DND-41 (cell line): Measurements from ENCODE around the gene STARD9.
A peak's percentile ranks its signal among the peaks of the same experiment; 100 is the strongest.

Experiments used
- ATAC-seq: fragments of 200-7000 bp; cut with Tn5 transposase; 3 replicates; pipeline ENCODE4 v1.9.1; 2021; ENCODE audit warnings: low read depth; ENCODE audit not compliant: insufficient read depth
- DNase-seq: peaks from one replicate; pipeline ENCODE4 v3.0.0-alpha.2; 2020
- H2AFZ ChIP-seq: 2 replicates; pipeline ENCODE4 v1.6.0; 2012; ENCODE audit warnings: low read depth, low read length
- H3K27ac ChIP-seq: 2 replicates; pipeline ENCODE4 v1.5.1; 2012; ENCODE audit warnings: low read length, inconsistent platforms
- H3K27me3 ChIP-seq: fragments of 200-600 bp; sonication (generic); 2 replicates; pipeline ENCODE4 v1.6.0; 2012; ENCODE audit warnings: low read length, mild to moderate bottlenecking, inconsistent platforms; ENCODE audit not compliant: insufficient read depth, poor library complexity
- H3K36me3 ChIP-seq: 2 replicates; pipeline ENCODE4 v1.5.1; 2012; ENCODE audit warnings: low read length, inconsistent platforms; ENCODE audit not compliant: insufficient read depth
- H3K4me1 ChIP-seq: 2 replicates; pipeline ENCODE4 v1.5.1; 2012; ENCODE audit warnings: mild to moderate bottlenecking, low read length; ENCODE audit not compliant: insufficient read depth
- H3K4me2 ChIP-seq: 2 replicates; pipeline ENCODE4 v1.6.0; 2012; ENCODE audit warnings: mild to moderate bottlenecking, moderate library complexity, low read length, inconsistent platforms; ENCODE audit not compliant: insufficient read depth
- H3K4me3 ChIP-seq, 2 experiments: fragments of 200-600 bp in 1 of 2; shearing (Covaris generic) in 1 of 2; 2 replicates each; pipeline ENCODE4 v1.5.1; 2012 to 2016; ENCODE audit warnings: inconsistent platforms in 2 of 2, low read length in 2 of 2, mild to moderate bottlenecking in 2 of 2, low read depth in 1 of 2, moderate library complexity in 1 of 2
- H3K79me2 ChIP-seq: 2 replicates; pipeline ENCODE4 v1.6.0; 2012; ENCODE audit warnings: low read length, inconsistent platforms; ENCODE audit not compliant: insufficient read depth
- H3K9ac ChIP-seq: 2 replicates; pipeline ENCODE4 v1.6.0; 2012; ENCODE audit warnings: low read depth, mild to moderate bottlenecking, inconsistent platforms, low read length, moderate library complexity
- H3K9me3 ChIP-seq: 2 replicates; pipeline ENCODE4 v1.5.1; 2012; ENCODE audit warnings: low read length, moderate library complexity, mild to moderate bottlenecking, inconsistent platforms; ENCODE audit not compliant: insufficient read depth, severe bottlenecking
- H4K20me1 ChIP-seq: 2 replicates; pipeline ENCODE4 v1.6.0; 2012; ENCODE audit warnings: low read length; ENCODE audit not compliant: insufficient read depth
- CTCF ChIP-seq: IDR thresholded peaks from 2 replicates; pipeline ENCODE4 v1.5.1; 2012; ENCODE audit warnings: borderline replicate concordance, low read length, moderate library complexity, mild to moderate bottlenecking; ENCODE audit not compliant: poor library complexity, severe bottlenecking; ENCODE audit errors: extremely low read depth
- EZH2 ChIP-seq: IDR thresholded peaks from 3 replicates; pipeline ENCODE4 v1.6.1; 2012; ENCODE audit warnings: borderline replicate concordance, low read depth, mild to moderate bottlenecking, moderate library complexity, low read length, inconsistent platforms; ENCODE audit not compliant: severe bottlenecking

The STARD9 gene

DNA sequence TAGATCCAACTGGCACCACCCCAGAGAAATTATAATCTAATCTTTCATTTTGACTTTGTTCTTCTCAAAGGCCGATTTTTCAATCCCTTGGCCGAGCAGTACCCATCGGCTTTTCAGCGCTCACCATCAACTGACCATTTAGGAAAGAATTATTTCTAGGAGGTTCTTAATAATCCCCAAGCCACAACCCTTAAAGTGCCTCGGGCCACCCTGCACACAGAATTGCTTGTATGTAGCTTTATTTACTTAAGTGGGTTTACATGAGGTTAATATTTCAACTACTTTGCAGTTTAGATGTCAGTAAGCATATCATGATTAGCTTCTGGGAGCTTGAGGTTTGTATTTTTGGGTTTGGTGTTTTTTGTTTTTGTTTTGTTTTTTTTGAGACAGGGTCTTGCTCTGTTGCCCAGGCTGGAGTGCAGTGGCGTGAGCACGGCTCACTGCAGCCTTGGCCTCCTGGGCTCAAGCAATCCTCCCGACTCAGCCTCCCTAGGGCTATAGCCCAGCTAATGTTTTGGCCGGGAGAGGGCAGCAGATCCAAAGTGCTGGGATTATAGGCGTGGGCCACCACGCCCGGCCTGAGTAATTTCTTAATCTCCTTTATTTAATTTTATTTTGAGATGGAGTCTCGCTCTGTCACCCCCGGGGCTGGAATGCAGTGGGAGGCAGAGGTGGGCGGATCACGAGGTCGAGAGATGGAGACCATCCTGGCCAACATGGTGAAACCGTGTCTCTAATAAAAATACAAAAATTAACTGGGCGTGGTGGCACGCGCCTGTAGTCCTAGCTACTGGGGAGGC is 162.3 kb downstream of the STARD9 start:
- peaks cover 9% of the 10 kb centered on the region for H4K20me1 ChIP-seq
- DNase-seq (no peak), ATAC-seq (no peak)
- TF ChIP-seq CTCF (no peak), EZH2 (no peak)
- peak overlapping the region; percentile 95 to 96 for H3K4me3 ChIP-seq
- H3K27ac ChIP-seq: peak overlapping the region; percentile 98
- H3K27me3 ChIP-seq: no peaks in the 10 kb centered on the region
- peaks cover 29% of the 10 kb centered on the region for H3K36me3 ChIP-seq
- H3K9ac ChIP-seq: peak overlapping the region; percentile 91
- peaks cover 28% of the 10 kb centered on the region for H3K4me1 ChIP-seq
- no peaks in the 10 kb centered on the region for H3K9me3 ChIP-seq
- H3K79me2 ChIP-seq: peaks cover 23% of the 10 kb centered on the region
- H2AFZ ChIP-seq: peak overlapping the region; percentile 98
- H3K4me2 ChIP-seq: peak overlapping the region; percentile 85

- Histone ChIP-seq H3K4me2 (no peak overlapping the region), H3K36me3 (peaks cover 9% of the 10 kb centered on the region), H3K4me3 (no peak overlapping the region), H3K27ac (no peak overlapping the region), H2AFZ (no peak overlapping the region), H3K4me1 (peaks cover 9% of the 10 kb centered on the region), H4K20me1 (no peaks in the 10 kb centered on the region), H3K27me3 (no peaks in the 10 kb centered on the region), H3K79me2 (peaks cover 2% of the 10 kb centered on the region), H3K9ac (no peak overlapping the region), H3K9me3 (no peaks in the 10 kb centered on the region)
- DNase-seq (no peak), ATAC-seq (no peak)
- TF ChIP-seq EZH2: no peak
- no peak for TF ChIP-seq CTCF
Observed at GRCh38 chr15:42741710-42742109, 166.3 kb downstream of the STARD9 start.

DNA sequence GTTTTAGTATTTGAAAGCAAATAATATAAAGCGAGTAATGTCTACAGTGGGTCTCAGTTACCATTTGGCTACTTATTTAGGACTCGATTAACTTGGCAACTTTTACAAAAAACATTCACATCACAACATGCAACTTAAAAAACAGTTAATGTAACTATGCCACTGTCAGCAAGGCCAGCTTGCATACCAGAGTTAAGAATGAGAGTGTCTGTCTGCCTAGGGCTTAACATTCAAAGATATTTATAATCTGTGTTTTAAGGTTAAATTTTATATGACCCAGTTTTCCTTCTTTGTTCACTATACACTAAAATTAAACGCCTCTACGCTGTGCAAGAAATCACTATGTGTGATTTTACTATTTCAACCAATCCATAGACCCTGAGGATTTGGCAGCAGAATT is 166.7 kb downstream of the STARD9 start:
- H3K27me3 ChIP-seq: no peaks in the 10 kb centered on the region
- no peak overlapping the region for H3K9ac ChIP-seq
- no peak overlapping the region for H3K27ac ChIP-seq
- no peaks in the 10 kb centered on the region for H3K79me2 ChIP-seq
- TF ChIP-seq EZH2 (no peak), CTCF (no peak)
- H2AFZ ChIP-seq: no peak overlapping the region
- H4K20me1 ChIP-seq: no peaks in the 10 kb centered on the region
- no peak overlapping the region for H3K4me3 ChIP-seq
- ATAC-seq: no peak
- no peak overlapping the region for H3K4me2 ChIP-seq
- peaks cover 9% of the 10 kb centered on the region for H3K36me3 ChIP-seq
- no peaks in the 10 kb centered on the region for H3K9me3 ChIP-seq
- peaks cover 8% of the 10 kb centered on the region for H3K4me1 ChIP-seq
- DNase-seq: no peak
